Right renal cortex interstitium (tissue), 3 donors: ENCODE results near the gene STRA6. TPM values are rescaled to one million over a fixed set of nuclear protein-coding genes. Genes with fewer than 3 reads are reported as not detected.

Source experiments
- DNase-seq, 3 donors: peaks; one replicate each; pipeline ENCODE4 v3.0.0-alpha.2; 2013; ENCODE audit warnings: low read depth in 3 of 3, low spot score in 2 of 3
- polyA plus RNA-seq, 3 donors: library from polyadenylated mRNA; unstranded; fragments of 120-200 nt; gene quantifications; one replicate each; pipeline ENCODE4 v1.2.1, GENCODE V29; 2013; ENCODE audit not compliant: insufficient read length in 3 of 3

Gene STRA6
- polyA plus RNA-seq, 3 donors: 20.4 to 30.0 (median 27.3) TPM

DNA sequence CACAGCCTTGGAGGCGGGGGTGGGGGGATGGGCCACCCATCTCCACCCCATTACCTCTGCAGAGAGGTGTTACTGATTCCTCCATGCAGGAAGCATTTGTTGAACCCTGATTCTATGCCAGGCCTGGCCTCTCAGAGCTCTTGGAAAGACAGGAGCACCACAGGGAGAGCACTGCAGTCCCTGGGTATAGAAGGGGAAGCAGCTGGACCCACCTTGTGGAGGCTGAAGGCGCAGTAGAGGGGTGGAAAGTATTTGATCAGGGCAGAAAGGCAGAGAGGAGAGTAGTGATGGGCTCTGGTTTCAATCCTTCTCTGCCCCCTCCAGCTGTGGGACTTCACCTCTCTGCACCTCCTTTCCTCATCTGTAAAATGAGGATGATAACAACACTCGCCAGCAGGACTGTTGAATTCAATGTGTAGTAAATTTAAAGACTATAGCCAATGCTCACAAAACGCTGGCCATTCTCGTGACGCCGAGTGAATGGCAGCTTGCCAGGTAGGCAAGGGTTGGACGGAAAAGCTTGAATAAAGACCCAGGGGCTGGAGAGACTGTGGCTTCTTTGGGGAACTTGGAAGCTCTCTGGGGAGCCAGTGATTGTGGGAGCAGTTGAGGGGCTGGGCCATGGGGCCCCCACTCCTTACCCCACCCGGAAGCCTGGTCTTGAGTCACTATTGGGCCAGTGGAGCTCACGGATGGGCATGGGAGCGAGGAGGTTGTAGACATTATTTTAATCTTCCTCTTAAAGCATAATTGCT, 25.6 kb upstream of the STRA6 start:
- DNase-seq: no peak

DNA sequence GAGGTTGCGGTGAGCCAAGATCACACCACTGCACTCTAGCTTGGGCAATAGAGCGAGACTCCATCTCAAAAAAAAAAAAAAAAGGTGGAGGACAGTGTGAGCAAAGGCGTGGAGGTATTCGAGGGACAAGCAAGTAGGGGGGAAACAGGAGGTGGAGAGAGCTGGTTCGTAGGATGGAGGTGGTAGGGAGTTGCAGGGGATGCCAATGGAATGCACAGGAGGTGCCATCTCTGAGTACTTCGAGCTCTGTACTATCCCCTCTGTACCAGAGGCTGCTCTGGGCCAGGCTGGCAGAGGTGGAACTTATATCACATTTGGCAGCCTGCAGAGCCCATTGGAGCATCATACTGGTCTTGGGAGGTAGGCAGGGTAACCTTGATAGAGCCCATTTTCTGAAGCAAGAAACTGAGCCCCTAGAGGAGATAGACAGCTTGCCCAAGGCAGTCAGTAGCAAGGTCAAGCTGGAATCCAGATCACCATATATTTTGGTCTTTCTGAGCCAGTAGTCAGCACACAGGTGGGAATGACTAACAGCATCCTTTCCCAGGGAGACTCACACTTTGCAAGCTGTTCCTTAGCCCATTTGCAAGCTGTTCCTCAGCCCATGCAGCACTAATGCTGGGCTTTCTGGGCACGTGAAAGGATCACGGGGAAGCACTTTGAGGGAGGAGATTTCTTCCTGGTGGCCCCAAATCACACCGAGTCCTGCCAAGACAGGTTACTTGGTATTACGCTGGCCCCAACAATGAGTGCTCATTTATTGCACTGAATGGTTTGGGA, 24.4 kb upstream of the STRA6 start:
- DNase-seq: no peak

DNA sequence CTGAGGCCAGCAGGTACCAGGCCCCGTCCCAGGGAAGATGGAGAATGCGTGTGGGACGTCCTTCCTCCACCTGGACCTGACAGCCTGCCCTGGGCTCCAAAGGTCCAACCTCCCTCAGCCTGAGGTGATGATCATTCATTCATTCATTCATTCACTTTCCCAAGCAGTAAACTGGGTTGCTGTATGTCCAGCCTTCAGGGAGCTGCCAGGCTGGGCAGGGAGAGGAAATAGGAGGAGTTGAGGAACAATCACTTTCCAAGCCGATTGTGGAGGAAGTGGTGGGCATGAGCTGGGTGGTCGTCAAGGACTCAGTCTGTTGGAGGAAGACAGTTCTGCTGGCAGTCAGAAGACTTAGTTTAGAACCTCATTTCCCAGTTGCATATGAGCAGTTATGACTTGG, 23.3 kb upstream of the STRA6 start:
- DNase-seq: no peak

DNA sequence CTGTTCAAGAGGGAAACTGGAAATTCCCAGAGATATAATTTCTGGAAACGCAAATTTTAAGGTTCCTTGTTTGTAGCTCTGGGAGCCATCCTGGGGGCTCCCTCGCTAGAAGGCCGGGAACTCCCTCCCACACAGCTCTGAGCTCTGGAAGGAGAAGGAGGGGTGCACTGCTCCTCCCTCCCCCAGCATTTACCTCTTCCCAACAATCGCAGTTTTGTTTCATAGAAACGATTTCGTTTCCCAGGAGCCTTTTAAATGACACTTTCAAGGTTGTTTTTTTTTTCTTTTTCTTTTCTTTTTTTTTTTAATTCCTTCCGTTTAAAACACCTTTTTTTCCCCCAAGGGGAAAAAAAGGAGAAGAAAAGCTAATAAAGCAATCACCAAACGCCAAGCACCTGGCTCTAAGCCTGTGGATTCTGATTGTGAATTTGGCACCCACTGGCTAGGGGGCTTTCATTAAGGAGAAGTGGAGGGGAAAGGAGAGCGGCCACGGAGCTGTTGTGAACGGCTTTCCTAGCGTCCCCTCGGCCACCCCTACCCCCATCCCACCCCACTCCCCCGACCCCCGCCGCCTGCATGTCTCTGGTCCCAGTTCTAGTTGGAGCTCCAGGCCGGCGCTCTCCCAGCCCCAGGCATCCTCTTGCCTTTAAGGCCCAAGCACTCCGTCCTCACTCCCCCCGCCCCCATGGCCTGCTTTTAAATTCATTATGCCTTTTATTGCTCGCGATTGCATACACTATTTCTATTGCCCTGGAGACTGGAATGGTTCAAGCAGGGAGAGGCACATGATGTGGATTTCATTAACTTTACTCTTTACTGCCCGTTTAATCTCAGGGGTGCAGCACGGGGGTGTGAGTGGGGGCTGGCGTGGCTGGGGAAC, 19.9 kb upstream of the STRA6 start:
- no peak for DNase-seq

DNA sequence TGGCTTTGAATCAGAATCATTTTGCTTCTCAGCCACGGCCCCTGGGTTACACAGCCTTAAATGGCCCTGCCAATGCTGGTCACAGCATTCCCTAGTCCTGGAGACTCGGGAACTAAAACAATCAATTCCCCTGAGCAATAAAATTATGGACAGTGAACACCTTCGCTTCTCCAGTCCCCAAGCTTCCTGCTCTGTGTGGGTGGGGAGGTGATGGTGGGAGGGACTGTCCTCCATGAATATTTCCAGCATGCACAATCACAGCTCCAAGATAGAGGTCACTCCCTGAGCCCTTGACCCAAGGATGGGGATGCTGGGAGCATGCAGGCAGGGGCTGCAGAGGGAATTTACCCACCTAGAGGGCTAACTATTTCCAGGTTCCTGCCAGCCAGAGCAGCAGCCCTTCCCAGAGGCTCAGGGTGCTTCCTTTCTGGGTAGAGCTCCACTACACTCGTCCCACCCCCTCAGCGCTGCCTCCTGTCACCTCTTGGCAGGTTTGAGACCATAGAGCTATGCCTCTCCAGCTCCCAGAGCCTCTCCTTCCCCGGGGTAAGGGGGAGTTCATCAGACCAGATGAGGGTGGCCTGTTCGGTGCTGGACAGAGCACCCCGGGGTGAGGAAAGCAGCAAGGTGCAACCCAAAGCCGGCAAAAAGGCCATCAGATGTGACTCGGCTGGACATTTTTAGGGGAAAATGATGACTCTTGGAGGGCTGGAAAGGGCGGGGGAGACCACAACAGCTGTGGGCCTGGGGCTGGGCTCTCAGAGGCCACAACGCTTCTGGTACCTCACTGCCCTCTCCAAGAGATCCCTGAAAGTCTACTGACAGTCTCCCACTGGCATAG, 19.0 kb upstream of the STRA6 start:
- DNase-seq: no peak

DNA sequence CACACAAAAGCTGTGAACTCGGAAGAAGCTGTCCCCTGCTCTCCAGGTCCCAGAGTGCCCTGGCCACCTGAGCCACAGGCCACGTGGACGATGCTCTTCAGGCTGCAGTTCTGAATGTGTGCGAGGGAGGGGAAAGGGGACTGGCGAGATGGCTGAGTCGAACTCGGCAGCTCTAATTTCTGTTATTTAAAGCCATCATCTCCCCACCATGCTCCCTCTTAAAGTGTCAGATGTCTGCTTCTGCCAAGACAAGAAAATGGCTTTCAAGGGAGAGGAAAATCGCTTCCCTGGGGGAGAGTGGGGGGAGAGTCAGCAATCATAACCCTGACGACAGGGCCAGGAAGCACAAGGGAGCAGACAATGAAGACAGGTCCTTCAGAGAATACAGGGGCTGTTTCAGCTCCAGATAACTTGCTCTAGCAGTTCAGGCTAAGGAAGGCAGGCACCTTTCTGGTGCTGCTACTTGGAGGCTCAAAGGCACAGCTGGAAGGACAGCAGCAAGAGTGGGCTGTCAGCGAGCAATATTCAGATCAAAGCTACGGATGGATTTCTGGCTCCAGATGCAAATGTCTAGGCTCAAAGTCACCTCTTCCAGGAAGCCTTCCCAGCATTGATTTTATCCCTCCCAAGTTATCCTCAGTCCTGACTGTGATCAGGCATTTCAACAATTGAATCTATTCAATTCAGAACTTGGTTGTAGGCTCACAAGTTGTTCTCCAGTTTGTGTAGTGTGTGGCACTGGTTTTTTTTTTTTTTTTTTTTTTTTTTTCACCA, 18.1 kb upstream of the STRA6 start:
- no peak for DNase-seq

DNA sequence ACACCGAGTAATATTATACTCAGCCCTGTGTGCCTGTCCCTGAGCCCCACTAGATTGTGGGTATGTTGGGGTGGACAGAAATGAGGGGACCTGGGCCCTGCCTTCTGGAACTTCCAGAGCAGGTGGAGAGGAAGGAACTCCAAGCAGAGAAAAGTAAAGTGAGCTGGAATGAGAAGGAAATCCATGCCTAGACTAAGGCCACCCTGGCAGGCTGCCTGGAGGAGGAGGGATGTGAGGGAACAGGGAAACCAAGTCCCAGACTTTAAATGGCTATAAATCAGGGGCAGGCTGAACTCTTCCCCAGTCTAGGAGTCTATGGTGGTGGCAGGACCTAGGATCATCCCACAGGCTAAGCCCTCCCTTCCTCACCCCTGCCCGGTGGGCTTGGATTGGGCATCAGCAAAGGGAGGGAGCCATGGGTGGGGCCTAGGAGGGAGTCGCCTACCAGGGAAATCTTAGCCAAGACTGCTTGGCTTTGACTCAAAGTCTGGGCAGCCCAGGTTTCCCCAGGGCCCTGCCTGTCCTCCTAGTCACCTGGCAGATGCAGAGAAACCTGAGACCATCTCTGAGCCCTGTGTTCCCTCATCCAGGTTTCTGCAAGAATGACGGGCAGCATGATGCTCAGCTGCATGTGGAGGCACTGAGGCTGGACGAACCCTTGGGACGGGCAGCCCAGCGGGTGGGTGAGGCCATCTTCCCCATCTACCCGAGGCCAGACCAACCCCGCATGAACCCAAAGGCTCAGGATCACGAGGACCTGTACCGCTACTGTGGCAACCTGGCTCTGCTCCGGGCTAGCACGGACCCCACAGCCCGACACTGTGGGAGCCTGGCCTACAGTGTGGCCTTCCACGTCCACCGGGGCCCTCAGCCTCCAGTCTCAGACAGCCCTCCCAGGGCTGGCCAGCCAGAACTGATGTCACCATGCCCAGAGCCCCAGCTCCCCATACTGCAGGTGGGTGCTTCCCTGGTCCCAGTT, 15.6 kb upstream of the STRA6 start:
- no peak for DNase-seq

DNA sequence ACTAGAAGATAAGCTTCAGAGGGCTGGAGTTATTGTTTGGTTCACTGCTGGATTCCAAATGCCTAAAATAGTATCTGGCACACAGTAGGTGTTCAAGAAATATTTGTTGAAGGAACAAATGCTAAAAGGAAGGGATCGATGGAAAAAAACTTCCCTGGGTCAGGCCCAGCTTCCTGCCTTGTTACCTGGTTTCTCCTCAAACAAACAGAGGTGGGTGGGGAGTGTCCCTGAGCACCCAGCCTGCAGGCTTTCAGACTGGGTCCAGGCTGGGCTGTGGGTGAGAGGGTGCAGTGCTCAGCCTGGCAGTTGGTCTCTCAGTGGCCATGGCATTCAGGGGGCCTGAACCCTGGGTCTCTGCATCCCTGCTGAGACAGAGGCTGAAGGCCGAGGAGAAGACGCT, 14.4 kb upstream of the STRA6 start:
- no peak for DNase-seq

DNA sequence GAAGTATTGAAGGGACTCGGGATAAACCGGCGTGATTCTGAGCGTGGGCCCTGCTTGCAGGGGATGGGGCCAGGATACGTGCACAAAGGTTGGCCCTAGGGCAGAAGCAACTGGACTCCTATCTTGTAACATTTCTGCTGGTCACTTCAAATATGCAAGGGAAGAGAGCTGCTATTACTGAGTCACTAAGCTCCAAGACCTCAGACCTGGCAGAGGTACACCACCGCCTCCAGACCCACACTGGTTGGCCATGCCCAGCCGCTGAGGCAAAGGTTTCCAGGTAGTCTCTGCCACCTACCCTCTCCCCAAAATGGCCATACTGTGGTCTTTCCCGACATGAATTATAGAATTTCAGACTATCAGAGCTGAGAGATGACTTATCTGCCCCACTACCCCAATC, 13.4 kb upstream of the STRA6 start:
- DNase-seq: no peak

DNA sequence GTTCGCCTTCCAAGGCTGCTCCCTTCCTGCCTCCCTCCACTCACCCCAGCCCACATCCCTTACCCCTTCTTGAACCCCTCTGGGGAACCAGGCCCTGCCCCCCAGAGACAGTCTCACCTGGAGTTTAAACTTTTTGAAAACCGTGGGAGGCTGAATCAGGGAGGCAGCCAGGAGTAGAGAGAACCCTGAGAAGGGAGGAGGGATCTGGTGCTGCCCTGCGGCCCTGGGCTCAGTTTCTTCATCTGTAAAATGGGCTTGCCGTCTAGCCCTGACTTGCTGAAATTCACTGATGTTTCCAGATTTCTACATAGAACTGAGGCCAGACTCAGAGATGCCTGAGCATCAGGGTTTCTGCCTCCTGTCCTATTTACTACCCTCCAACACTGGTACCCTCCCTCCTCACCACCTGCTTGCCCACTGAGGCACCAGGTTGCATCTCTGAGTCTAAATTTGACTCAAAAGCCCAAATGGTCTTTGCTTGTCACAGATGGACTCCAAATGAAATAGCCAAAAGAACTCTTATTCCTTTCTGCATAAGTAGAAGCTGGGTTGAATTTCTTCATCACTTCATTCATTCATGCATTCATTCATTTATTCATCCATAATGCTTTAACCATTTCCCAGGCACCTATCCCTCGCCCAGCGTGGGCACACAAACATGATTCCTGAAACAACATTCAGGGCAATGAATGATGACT, 11.9 kb upstream of the STRA6 start:
- no peak for DNase-seq

DNA sequence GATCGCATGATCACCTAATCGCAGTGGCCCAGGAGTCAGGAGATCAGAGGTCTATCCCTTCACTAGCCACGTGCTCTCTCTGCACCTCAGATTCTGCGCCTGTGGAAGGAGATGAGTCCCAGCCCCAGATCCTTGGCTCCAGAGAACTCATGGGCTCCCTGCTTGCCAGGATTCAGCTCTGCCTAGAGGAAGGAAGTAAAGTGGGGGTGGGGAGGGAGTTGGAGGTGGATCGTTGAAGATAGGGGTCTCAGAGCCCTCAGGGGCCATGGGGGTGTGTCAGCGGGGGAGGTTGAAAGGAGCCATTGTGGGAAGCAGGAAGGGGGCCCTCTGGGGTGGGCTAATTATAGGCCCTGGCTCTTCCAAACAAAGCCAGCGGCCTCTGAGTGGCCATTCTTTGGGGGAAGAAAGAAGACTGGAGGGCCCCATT, 11.3 kb upstream of the STRA6 start:
- DNase-seq: no peak

DNA sequence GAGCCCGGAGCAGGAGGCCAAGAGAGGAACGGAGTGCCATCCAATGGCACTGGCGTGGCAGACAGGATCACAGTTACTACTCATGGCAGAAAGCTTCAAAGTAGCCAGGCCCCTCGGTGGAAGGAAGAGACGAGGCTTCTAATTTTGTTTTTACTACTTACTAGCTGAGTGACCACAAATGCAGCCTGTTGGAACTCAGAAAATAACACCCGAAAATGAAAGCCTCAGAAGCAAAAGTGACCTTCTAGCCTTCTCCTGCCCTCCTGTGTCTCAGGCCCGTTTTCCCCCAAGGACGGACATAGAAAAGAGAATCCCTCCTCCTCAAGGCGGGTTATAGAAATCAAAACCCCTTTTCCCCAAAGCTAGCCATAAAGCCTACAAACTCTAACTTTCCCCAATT, 9.9 kb upstream of the STRA6 start:
- DNase-seq: no peak

DNA sequence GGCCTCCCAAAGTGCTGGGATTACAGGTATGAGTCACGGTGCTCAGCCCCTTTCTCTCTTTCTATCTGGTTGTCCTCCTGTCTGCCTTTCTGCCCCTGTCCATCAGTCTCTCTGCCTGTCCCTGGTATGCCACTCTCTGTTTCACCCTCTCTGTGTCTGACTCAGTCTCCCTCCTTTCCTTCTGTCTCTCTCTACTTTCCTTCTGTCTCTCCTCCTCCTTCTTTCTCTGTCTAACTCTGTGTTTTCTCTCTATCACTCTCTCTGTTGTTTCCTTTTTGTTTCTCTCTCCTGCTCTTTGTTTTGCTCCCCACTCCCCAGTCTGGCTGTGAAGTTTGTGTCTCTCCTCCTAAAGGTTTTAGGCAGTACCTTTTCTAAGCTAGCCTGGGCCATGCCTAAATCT, 9.1 kb upstream of the STRA6 start:
- no peak for DNase-seq

DNA sequence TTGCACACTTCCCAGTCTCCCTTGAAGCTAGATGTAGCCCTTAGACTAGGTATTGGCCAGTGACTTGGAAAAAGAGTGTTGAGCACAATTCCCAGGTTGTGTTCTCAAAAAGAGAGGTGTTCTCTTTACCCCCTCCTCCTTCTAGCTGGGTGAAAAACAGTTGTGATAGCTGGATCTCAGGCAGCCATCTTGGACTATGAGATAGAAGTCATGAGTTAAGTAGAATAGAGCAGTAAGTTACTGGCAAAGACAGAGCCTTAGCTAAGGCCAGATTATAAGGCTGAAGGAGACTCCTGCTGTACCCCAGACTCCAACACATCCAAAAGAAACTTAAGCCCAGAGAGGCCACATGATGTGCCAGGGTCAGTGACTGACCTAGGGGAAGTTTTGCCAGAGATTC, 8.1 kb upstream of the STRA6 start:
- DNase-seq: no peak

DNA sequence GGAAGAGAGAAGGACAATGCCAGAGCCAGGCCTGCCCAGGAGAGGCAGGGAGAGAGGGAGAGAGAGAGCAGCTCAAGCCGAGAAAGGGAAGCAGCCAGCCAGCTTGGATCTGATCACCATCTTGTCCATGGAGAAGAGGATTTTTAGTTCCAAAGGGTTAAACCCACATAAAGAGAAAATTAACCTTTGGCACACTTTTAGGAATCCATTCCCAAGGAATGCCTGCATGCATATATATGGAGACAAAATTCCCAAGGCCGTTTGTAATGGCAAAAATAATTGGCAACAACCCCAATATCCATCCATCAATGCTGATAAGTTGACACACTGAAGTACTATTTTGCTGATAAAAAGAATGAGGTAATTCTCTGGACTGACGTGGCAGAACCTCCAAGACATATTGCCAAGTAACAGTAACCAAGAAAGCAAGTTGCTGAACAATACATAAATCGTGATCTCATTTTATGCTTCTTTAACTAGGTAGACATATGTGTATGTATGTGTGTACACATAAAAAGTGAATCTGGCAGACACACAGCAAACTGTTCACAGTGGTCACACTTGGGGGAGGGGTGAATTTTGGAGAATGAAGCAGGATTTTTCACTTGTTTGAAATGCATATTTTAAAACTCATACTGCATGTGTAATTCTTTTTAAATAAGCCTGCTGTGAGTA, 7.5 kb upstream of the STRA6 start:
- DNase-seq: no peak

DNA sequence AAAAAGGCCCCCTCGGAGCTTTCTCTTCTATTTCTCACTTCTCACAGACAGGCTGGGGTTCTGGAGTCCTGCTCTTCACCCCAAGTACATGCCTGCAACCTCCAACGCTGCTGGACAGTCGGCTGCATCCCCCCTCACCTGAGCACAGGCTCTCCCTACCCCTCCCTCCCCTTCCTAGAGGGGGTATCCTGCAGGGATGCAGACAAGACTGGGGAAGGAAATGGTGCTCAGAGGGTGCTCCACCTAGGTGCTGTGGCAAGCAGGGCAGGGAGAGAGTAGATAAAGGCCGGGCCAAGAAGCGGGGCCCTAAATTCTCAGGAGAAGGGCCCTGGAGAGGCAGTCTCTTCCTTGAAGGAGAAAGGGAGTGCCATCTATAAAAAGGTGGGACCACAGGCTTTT, 7.0 kb upstream of the STRA6 start:
- DNase-seq: no peak

DNA sequence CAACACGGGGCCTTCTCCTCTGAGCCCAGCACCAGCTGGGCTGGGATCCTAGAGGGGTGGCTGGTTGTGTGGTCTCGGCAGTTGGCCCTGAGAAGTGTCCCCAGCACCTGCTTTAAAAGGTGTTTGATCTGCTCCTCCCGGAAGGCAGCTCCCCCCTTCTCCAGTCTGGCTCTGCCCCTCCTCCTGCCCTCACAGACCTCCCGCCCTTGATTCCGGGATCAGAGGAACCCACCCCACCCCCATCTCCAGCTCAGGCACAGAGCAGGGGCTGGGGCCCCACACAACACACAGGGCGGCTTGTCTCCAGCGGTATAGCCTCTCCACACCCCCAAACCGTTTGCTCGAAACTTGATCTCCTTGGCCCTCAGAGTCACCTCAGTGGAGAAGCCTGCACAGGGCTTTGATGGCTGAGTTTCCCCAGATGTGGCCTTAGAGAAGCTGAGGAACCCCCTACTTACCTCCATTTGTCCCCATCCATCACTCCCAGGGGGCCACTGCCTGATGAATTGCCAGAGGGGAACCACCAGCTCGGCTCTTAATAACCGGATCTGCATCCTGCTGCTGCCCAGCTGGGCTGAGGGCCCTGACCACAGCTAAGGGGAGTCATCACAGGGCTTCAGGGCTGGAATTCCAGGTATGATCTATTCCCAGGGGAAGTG, 6.4 kb upstream of the STRA6 start:
- DNase-seq: no peak
